Trophoblast cell (in vitro differentiated cells and primary cell): ENCODE measurements around the gene XXYLT1.

ENCODE experiments used
- DNase-seq, 2 donors: peaks; one replicate each; pipeline ENCODE4 v3.0.0-alpha.2; 2016
- H2AFZ ChIP-seq: 2 replicates; pipeline ENCODE4 v1.6.1; 2013; ENCODE audit warnings: low read length, moderate library complexity, mild to moderate bottlenecking; ENCODE audit not compliant: insufficient read depth, poor library complexity
- H2AK5ac ChIP-seq: 2 replicates; pipeline ENCODE4 v1.6.1; 2013; ENCODE audit warnings: mild to moderate bottlenecking, low read length
- H2BK120ac ChIP-seq: 2 replicates; pipeline ENCODE4 v1.6.1; 2013; ENCODE audit warnings: low read length, mild to moderate bottlenecking, moderate library complexity; ENCODE audit not compliant: insufficient read depth, poor library complexity
- H2BK12ac ChIP-seq: 2 replicates; pipeline ENCODE4 v1.6.1; 2013; ENCODE audit warnings: mild to moderate bottlenecking, low read length, moderate library complexity
- H2BK5ac ChIP-seq: 2 replicates; pipeline ENCODE4 v1.6.1; 2013; ENCODE audit warnings: low read length, low read depth, moderate library complexity, mild to moderate bottlenecking; ENCODE audit not compliant: poor library complexity
- H3K14ac ChIP-seq: 2 replicates; pipeline ENCODE4 v1.6.1; 2013; ENCODE audit warnings: mild to moderate bottlenecking, low read length
- H3K18ac ChIP-seq: 2 replicates; pipeline ENCODE4 v1.6.1; 2013; ENCODE audit warnings: mild to moderate bottlenecking, low read length
- H3K23ac ChIP-seq: 2 replicates; pipeline ENCODE4 v1.6.1; 2013; ENCODE audit warnings: low read length
- H3K27ac ChIP-seq: 2 replicates; pipeline ENCODE4 v1.5.1; 2013; ENCODE audit warnings: low read depth, mild to moderate bottlenecking, inconsistent platforms, low read length, moderate library complexity
- H3K27me3 ChIP-seq: 2 replicates; pipeline ENCODE4 v1.6.1; 2013; ENCODE audit warnings: inconsistent platforms, mild to moderate bottlenecking, low read length, moderate library complexity; ENCODE audit not compliant: insufficient read depth
- H3K36me3 ChIP-seq, 2 experiments: 1 replicate in 1 of 2; 2 replicates in 1 of 2; pipeline ENCODE4 v1.6.1; 2013; ENCODE audit warnings: low read length in 2 of 2, mild to moderate bottlenecking in 2 of 2, moderate library complexity in 1 of 2; ENCODE audit not compliant: insufficient read depth in 2 of 2, control insufficient read depth in 1 of 2
- H3K4ac ChIP-seq: 2 replicates; pipeline ENCODE4 v1.6.1; 2013; ENCODE audit warnings: low read depth, mild to moderate bottlenecking, low read length, moderate library complexity
- H3K4me1 ChIP-seq, 2 experiments: 1 replicate in 1 of 2; 2 replicates in 1 of 2; pipeline ENCODE4 v1.6.1; 2013; ENCODE audit warnings: low read length in 2 of 2, mild to moderate bottlenecking in 2 of 2, moderate library complexity in 1 of 2; ENCODE audit not compliant: insufficient read depth in 2 of 2, control insufficient read depth in 1 of 2
- H3K4me2 ChIP-seq: 2 replicates; pipeline ENCODE4 v1.6.1; 2013; ENCODE audit warnings: inconsistent platforms, mild to moderate bottlenecking, low read length, moderate library complexity
- H3K4me3 ChIP-seq: 2 replicates; pipeline ENCODE4 v1.5.1; 2013; ENCODE audit warnings: mild to moderate bottlenecking, low read depth, low read length, inconsistent platforms
- H3K79me1 ChIP-seq: one replicate; pipeline ENCODE4 v1.6.1; 2013; ENCODE audit warnings: low read length
- H3K79me2 ChIP-seq: 2 replicates; pipeline ENCODE4 v1.6.1; 2013; ENCODE audit warnings: low read length, mild to moderate bottlenecking; ENCODE audit not compliant: control insufficient read depth, insufficient read depth, poor library complexity
- H3K9ac ChIP-seq: 2 replicates; pipeline ENCODE4 v1.6.1; 2013; ENCODE audit warnings: mild to moderate bottlenecking, low read length
- H3K9me3 ChIP-seq: 2 replicates; pipeline ENCODE4 v1.6.1; 2013; ENCODE audit warnings: low read depth, mild to moderate bottlenecking, control low read depth, inconsistent platforms, low read length; ENCODE audit not compliant: insufficient read depth
- H4K12ac ChIP-seq: 2 replicates; pipeline ENCODE4 v1.6.1; 2013; ENCODE audit warnings: low read depth, mild to moderate bottlenecking, low read length, moderate library complexity
- H4K8ac ChIP-seq: 2 replicates; pipeline ENCODE4 v1.6.1; 2013; ENCODE audit warnings: low read depth, mild to moderate bottlenecking, low read length, moderate library complexity
- H4K91ac ChIP-seq: one replicate; pipeline ENCODE4 v1.6.1; 2013; ENCODE audit warnings: low read depth, mild to moderate bottlenecking, low read length, moderate library complexity
- WGBS: extraction: QIAGEN DNeasy Blood & Tissue Kit; methylation state at CpG from one replicate; pipeline ENCODE4 v1.1.7; 2013; ENCODE audit warnings: missing lambda C conversion rate; ENCODE audit not compliant: insufficient read length, insufficient coverage; ENCODE audit errors: extremely low coverage; 5-methylcytosine and 5-hydroxymethylcytosine counted together

The XXYLT1 gene

DNA sequence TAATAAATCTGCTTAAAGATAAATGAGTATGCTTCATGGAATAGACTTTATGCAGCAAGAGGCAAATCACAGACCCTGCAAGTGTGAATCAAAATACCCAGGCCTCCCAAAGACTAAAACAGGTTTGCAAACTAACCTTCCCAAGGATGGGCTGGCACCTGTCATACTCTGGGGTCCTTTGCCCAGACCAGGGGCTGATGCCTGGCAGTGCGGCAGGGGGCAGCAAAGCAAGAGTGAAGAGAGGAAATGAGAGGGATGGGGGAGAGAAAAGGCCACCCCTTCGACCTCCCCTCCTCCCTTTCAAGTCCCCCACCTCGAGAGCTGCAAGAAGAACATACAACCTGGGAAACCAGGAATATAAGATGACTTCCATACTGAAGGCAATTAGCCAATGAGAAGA, 31.8 kb downstream of the XXYLT1 start:
- Histone ChIP-seq H3K79me1 (no peaks in the 10 kb centered on the region), H3K4ac (no peak overlapping the region), H3K9ac (no peak overlapping the region), H3K23ac (no peak overlapping the region), H3K14ac (no peak overlapping the region), H3K27me3 (no peaks in the 10 kb centered on the region), H2AK5ac (no peak overlapping the region), H3K18ac (no peak overlapping the region), H3K36me3 (no peaks in the 10 kb centered on the region), H4K8ac (no peak overlapping the region), H2AFZ (no peak overlapping the region), H4K91ac (no peak overlapping the region), H2BK120ac (no peak overlapping the region), H3K9me3 (no peaks in the 10 kb centered on the region), H3K79me2 (no peaks in the 10 kb centered on the region), H3K27ac (no peak overlapping the region), H3K4me1 (peaks cover 6 to 8% of the 10 kb centered on the region in 2 experiments), H4K12ac (no peak overlapping the region), H3K4me3 (no peak overlapping the region), H2BK5ac (no peak overlapping the region), H3K4me2 (no peak overlapping the region), H2BK12ac (no peak overlapping the region)
- DNase-seq: no peak
- no CpG with 5 or more reads among the region's 3 CpGs for WGBS

DNA sequence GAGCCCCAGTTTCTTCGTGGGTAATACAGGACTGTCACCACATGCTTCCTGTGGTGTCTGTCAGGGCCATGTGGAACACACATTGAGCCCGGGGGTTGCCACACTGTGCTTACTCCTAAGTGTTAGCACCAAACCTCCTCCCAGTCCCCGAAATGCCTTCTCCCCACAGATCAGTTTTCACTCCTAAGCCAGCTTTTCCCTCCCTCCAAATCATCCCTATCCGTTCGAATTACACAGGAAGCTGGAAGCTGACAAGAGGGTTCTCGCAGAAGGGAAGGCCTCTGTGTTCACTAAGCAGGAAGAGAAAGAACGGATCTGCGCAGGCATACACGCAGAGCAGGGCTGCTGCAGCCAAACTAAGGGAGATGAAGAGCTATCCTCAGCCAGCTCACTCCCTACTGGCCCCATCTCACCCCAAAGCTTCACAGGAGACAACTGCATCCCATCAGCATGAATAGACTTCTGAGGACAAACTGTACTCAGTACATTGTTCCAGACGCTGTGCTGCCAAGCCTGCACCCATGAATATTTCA, 32.3 kb downstream of the XXYLT1 start:
- Histone ChIP-seq H2BK5ac (no peak overlapping the region), H2AK5ac (no peak overlapping the region), H3K9me3 (no peaks in the 10 kb centered on the region), H3K9ac (no peak overlapping the region), H3K27me3 (no peaks in the 10 kb centered on the region), H3K4me3 (no peak overlapping the region), H3K14ac (no peak overlapping the region), H3K36me3 (no peaks in the 10 kb centered on the region), H3K4me1 (peaks cover 6 to 8% of the 10 kb centered on the region in 2 experiments), H3K79me2 (no peaks in the 10 kb centered on the region), H3K4ac (no peak overlapping the region), H3K18ac (no peak overlapping the region), H2BK120ac (no peak overlapping the region), H3K4me2 (no peak overlapping the region), H2BK12ac (no peak overlapping the region), H3K79me1 (no peaks in the 10 kb centered on the region), H3K23ac (no peak overlapping the region), H2AFZ (no peak overlapping the region), H4K12ac (no peak overlapping the region), H3K27ac (no peak overlapping the region), H4K91ac (no peak overlapping the region), H4K8ac (no peak overlapping the region)
- no peak for DNase-seq
- WGBS: no CpG with 5 or more reads among the region's 10 CpGs

DNA sequence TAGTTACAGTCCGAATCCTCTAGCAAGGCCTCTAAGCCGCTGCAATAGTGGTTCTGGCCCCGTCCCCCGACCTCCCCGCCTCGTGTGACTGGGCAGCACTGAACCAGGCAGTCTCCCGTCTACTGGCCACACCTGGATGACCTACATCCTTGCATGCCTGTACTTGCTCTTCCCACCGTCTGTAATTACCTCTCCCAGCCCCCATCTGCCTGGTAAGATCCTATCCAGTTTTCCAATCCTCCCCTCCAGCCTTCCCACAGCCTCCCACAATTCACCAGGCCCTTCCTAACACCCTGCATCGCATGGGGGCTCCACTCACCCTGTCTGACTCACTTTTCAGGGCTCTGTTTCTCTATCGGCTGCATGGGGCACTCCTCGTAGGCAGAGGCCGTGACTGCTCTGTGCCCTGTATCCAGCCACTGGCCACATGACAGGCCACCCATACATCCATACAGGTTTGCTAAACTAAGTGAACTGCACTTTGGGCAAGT, 32.8 kb downstream of the XXYLT1 start:
- H3K14ac ChIP-seq: no peak overlapping the region
- no peak overlapping the region for H3K4me3 ChIP-seq
- H3K79me1 ChIP-seq: no peaks in the 10 kb centered on the region
- no peak overlapping the region for H3K27ac ChIP-seq
- no peak overlapping the region for H4K12ac ChIP-seq
- H3K4ac ChIP-seq: no peak overlapping the region
- H3K23ac ChIP-seq: no peak overlapping the region
- H4K8ac ChIP-seq: no peak overlapping the region
- H2BK120ac ChIP-seq: no peak overlapping the region
- no peak overlapping the region for H2AFZ ChIP-seq
- H3K36me3 ChIP-seq: no peaks in the 10 kb centered on the region
- DNase-seq: no peak
- H3K79me2 ChIP-seq: no peaks in the 10 kb centered on the region
- no peak overlapping the region for H4K91ac ChIP-seq
- no peak overlapping the region for H2AK5ac ChIP-seq
- no peak overlapping the region for H3K9ac ChIP-seq
- H3K27me3 ChIP-seq: no peaks in the 10 kb centered on the region
- H3K9me3 ChIP-seq: no peaks in the 10 kb centered on the region
- no peak overlapping the region for H2BK12ac ChIP-seq
- peaks cover 6 to 8% of the 10 kb centered on the region in 2 experiments for H3K4me1 ChIP-seq
- no CpG with 5 or more reads among the region's 12 CpGs for WGBS
- H2BK5ac ChIP-seq: no peak overlapping the region
- H3K4me2 ChIP-seq: no peak overlapping the region
- H3K18ac ChIP-seq: no peak overlapping the region

DNA sequence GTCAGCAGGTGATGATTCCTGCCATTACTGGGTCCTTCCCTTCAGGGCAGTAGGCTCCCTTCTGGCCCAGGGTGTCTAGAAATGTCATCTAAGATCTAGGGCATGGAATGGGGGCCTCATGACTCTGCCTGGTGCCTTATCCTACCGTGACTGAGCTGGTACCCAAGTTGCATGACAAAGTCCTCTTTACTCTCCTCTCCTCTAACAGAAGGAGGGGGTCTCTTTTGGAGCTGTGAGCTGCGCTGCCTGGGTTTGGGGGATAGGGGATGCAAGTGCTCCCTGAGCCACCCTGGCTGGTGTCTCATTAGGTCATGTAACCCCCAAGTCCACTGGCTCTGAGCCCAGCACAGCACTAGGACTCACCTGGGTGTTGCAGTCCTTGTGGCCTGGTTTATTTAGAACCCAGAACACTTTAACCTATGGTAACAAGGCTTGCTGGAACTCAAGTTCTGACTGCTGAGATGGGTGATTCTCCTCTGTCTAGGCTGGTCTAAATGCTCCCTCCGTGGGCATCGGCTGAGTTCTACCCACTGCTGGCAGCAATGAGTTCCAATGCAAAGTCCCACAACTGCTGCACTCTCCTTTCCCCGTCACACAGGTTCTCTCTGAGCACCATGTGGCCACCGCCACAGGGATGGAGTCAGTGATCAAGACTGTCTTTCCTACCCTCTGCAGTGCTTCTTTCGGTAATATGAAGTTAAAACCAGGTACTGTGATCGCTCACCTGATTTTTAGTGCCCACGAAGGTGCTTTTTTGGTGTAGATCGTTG, 34.0 kb downstream of the XXYLT1 start:
- Histone ChIP-seq H3K18ac (no peak overlapping the region), H4K8ac (no peak overlapping the region), H3K79me1 (no peaks in the 10 kb centered on the region), H2AFZ (no peak overlapping the region), H3K4me1 (peaks cover 6 to 8% of the 10 kb centered on the region in 2 experiments), H4K91ac (no peak overlapping the region), H3K79me2 (no peaks in the 10 kb centered on the region), H3K23ac (no peak overlapping the region), H2AK5ac (no peak overlapping the region), H3K36me3 (no peaks in the 10 kb centered on the region), H3K9ac (no peak overlapping the region), H3K9me3 (no peaks in the 10 kb centered on the region), H3K4me2 (no peak overlapping the region), H3K14ac (no peak overlapping the region), H3K4me3 (no peak overlapping the region), H3K27me3 (no peaks in the 10 kb centered on the region), H2BK120ac (no peak overlapping the region), H4K12ac (no peak overlapping the region), H2BK5ac (no peak overlapping the region), H3K4ac (no peak overlapping the region), H3K27ac (no peak overlapping the region), H2BK12ac (no peak overlapping the region)
- no CpG with 5 or more reads among the region's 10 CpGs for WGBS
- DNase-seq: no peak
